Measurements from ENCODE around the gene PCDH8.

Gene PCDH8

GRCh38 chr13:52848455-52849195, at the start of gene PCDH8:
TSS of gene PCDH8 (minus strand) at chr13:52848640. CDS start at chr13:52848436, 204 bp downstream.
- DNase-seq (ENCODE audit: low read depth in 2 of 2): no peak

GRCh38 chr13:52896827-52897659, 48.6 kb upstream of the PCDH8 start:
- DNase-seq (ENCODE audit: low read depth in 2 of 2): no peak

- DNase-seq (ENCODE audit: low read depth in 2 of 2): no peak
Measured at GRCh38 chr13:52894413-52894812, 46.0 kb upstream of the PCDH8 start.

- no peak for DNase-seq (ENCODE audit: low read depth in 2 of 2)
Measured at GRCh38 chr13:52892925-52893324, 44.5 kb upstream of the PCDH8 start.

- DNase-seq (ENCODE audit: low read depth in 2 of 2): no peak
Measured at GRCh38 chr13:52891706-52892105, 43.3 kb upstream of the PCDH8 start.

- no peak for DNase-seq (ENCODE audit: low read depth in 2 of 2)
Measured at GRCh38 chr13:52887165-52887564, 38.7 kb upstream of the PCDH8 start.

- DNase-seq (ENCODE audit: low read depth in 2 of 2): no peak
Measured at GRCh38 chr13:52885141-52885540, 36.7 kb upstream of the PCDH8 start.

GRCh38 chr13:52884429-52885010, 36.1 kb upstream of the PCDH8 start:
- DNase-seq (ENCODE audit: low read depth in 2 of 2): no peak

GRCh38 chr13:52882785-52883184, 34.3 kb upstream of the PCDH8 start:
- DNase-seq (ENCODE audit: low read depth in 2 of 2): no peak

- DNase-seq (ENCODE audit: low read depth in 2 of 2): no peak
Measured at GRCh38 chr13:52879950-52880741, 31.7 kb upstream of the PCDH8 start.

- no peak for DNase-seq (ENCODE audit: low read depth in 2 of 2)
Measured at GRCh38 chr13:52878831-52879230, 30.4 kb upstream of the PCDH8 start.

- no peak for DNase-seq (ENCODE audit: low read depth in 2 of 2)
Measured at GRCh38 chr13:52870143-52870542, 21.7 kb upstream of the PCDH8 start.

GRCh38 chr13:52869621-52870020, 21.2 kb upstream of the PCDH8 start:
- no peak for DNase-seq (ENCODE audit: low read depth in 2 of 2)

- DNase-seq (ENCODE audit: low read depth in 2 of 2): no peak
Measured at GRCh38 chr13:52869050-52869449, 20.6 kb upstream of the PCDH8 start.

- DNase-seq (ENCODE audit: low read depth in 2 of 2): no peak
Measured at GRCh38 chr13:52868190-52868589, 19.8 kb upstream of the PCDH8 start.

GRCh38 chr13:52864941-52865340, 16.5 kb upstream of the PCDH8 start:
- DNase-seq (ENCODE audit: low read depth in 2 of 2): no peak

GRCh38 chr13:52862358-52863206, 14.1 kb upstream of the PCDH8 start:
- DNase-seq (ENCODE audit: low read depth in 2 of 2): no peak

GRCh38 chr13:52852444-52852843, 4.0 kb upstream of the PCDH8 start:
- DNase-seq (ENCODE audit: low read depth in 2 of 2): no peak

- no peak for DNase-seq (ENCODE audit: low read depth in 2 of 2)
Measured at GRCh38 chr13:52851137-52851962, 2.9 kb upstream of the PCDH8 start.
